Endothelial cell of umbilical vein (primary cell): Measurements from ENCODE around the gene CCNT2. TPM values are rescaled to one million over a fixed set of nuclear protein-coding genes. Genes with fewer than 3 reads are reported as not detected.

Experiments used
- BruUV-seq: library from RNA; stranded (reverse); fragments of 400-500 nt; replicated peaks from 2 replicates; lab custom pipeline; 2021; lab: Mats Ljungman, UMichigan
- CTCF ChIA-PET: fragments of 300-600, 350-600 bp; sonication (Branson Sonifier 250); formaldehyde crosslinking; loops from one replicate; lab custom pipeline; 2021; ENCODE audit warnings: antibody characterized with exemption, inconsistent platforms; lab: Charles Lee
- POLR2A ChIA-PET: fragments of 300-600, 350-600 bp; sonication (Branson Sonifier 250); formaldehyde crosslinking; loops from one replicate; lab custom pipeline; 2021; ENCODE audit warnings: antibody characterized with exemption, inconsistent platforms; lab: Charles Lee
- DNase-seq: peaks from one replicate; pipeline ENCODE4 v3.0.0-alpha.2; 2011; ENCODE audit warnings: low read depth, low spot score
- FAIRE-seq: peaks from 2 replicates; lab custom pipeline; 2011; peaks lifted over from hg19 to GRCh38; lab: Jason Lieb, UNC
- H2AFZ ChIP-seq: 2 replicates; pipeline ENCODE4 v1.6.0; 2012; ENCODE audit warnings: low read depth, low read length, control low read depth, inconsistent platforms
- H3K27ac ChIP-seq: 2 replicates; pipeline ENCODE4 v1.5.1; 2011; ENCODE audit warnings: low read depth, mild to moderate bottlenecking, control low read depth, low read length, moderate library complexity; ENCODE audit not compliant: insufficient read depth
- H3K27me3 ChIP-seq, 2 experiments: 2 replicates each; pipeline versions ENCODE4 v1.6.0 to v1.6.1; 2011; ENCODE audit warnings: low read length in 2 of 2, mixed read lengths in 1 of 2; ENCODE audit not compliant: control insufficient read depth in 2 of 2, insufficient read depth in 2 of 2
- H3K36me3 ChIP-seq, 2 experiments: 2 replicates in 1 of 2; 3 replicates in 1 of 2; pipeline ENCODE4 v1.5.1; 2011; ENCODE audit warnings: low read length in 2 of 2, mild to moderate bottlenecking in 1 of 2, moderate library complexity in 1 of 2; ENCODE audit not compliant: control insufficient read depth in 2 of 2, insufficient read depth in 2 of 2; ENCODE audit errors: extremely low read depth in 1 of 2
- H3K4me1 ChIP-seq: 3 replicates; pipeline ENCODE4 v1.5.1; 2011; ENCODE audit warnings: mild to moderate bottlenecking, low read length; ENCODE audit not compliant: control insufficient read depth, insufficient read depth; ENCODE audit errors: extremely low read depth
- H3K4me2 ChIP-seq: 2 replicates; pipeline ENCODE4 v1.6.1; 2011; ENCODE audit warnings: low read length, control low read depth, mixed read lengths; ENCODE audit not compliant: insufficient read depth
- H3K4me3 ChIP-seq, 3 experiments: fragments of 200-600 bp in 1 of 3; sonication (generic), shearing (Covaris generic) in 1 of 3; replicated peaks in 1 of 3; 2 replicates each; pipeline ENCODE4 v1.5.1; 2011 to 2016; ENCODE audit warnings: control low read depth in 3 of 3, low read length in 3 of 3, mild to moderate bottlenecking in 2 of 3, inconsistent platforms in 1 of 3, low read depth in 1 of 3, moderate library complexity in 1 of 3; ENCODE audit not compliant: insufficient read depth in 1 of 3
- H3K79me2 ChIP-seq: 2 replicates; pipeline ENCODE4 v1.6.0; 2012; ENCODE audit warnings: low read length, inconsistent platforms; ENCODE audit not compliant: control insufficient read depth, insufficient read depth
- H3K9ac ChIP-seq: replicated peaks from 2 replicates; pipeline ENCODE3; 2011; ENCODE audit warnings: low read length, control low read depth; ENCODE audit not compliant: insufficient read depth; ENCODE audit errors: extremely low read depth
- H3K9me1 ChIP-seq: replicated peaks from 3 replicates; pipeline ENCODE4 v1.6.0; 2011; ENCODE audit warnings: mild to moderate bottlenecking, low read length; ENCODE audit not compliant: control insufficient read depth, insufficient read depth; ENCODE audit errors: extremely low read depth
- H3K9me3 ChIP-seq: replicated peaks from 2 replicates; pipeline ENCODE4 v1.5.1; 2012; ENCODE audit warnings: low read length, inconsistent platforms; ENCODE audit not compliant: control insufficient read depth, insufficient read depth
- H4K20me1 ChIP-seq: replicated peaks from 2 replicates; pipeline ENCODE3; 2011; ENCODE audit warnings: mild to moderate bottlenecking, low read length; ENCODE audit not compliant: control insufficient read depth, insufficient read depth; ENCODE audit errors: extremely low read depth
- CTCF ChIP-seq, 2 donors: IDR thresholded peaks; 1 replicate in 1 of 2; 2 replicates in 1 of 2; pipeline ENCODE4 v1.5.1; 2011; ENCODE audit warnings: low read length in 2 of 2, mild to moderate bottlenecking in 2 of 2, moderate library complexity in 2 of 2, control low read depth in 1 of 2, inconsistent platforms in 1 of 2, low read depth in 1 of 2; ENCODE audit not compliant: insufficient read depth in 1 of 2; ENCODE audit errors: extremely low read depth in 1 of 2
- EZH2 ChIP-seq: IDR thresholded peaks from 2 replicates; pipeline ENCODE4 v1.6.1; 2012; ENCODE audit warnings: borderline replicate concordance, low read depth, mild to moderate bottlenecking, moderate library complexity, low read length, inconsistent platforms; ENCODE audit not compliant: severe bottlenecking
- FOS ChIP-seq: IDR thresholded peaks from 2 replicates; pipeline ENCODE4 v1.6.1; 2011; ENCODE audit warnings: mild to moderate bottlenecking, low read length, moderate library complexity, borderline replicate concordance; ENCODE audit not compliant: insufficient read depth
- GATA2 ChIP-seq: IDR thresholded peaks from 2 replicates; pipeline ENCODE4 v1.7.0; 2011; ENCODE audit warnings: low read depth, mild to moderate bottlenecking, moderate library complexity, mixed read lengths, low read length; ENCODE audit not compliant: insufficient read length, insufficient read depth
- JUN ChIP-seq: IDR thresholded peaks from 2 replicates; pipeline ENCODE4 v1.6.1; 2011; ENCODE audit warnings: borderline replicate concordance, low read depth; ENCODE audit not compliant: insufficient read length, insufficient read depth
- MAX ChIP-seq: IDR thresholded peaks from 2 replicates; pipeline ENCODE4 v1.6.1; 2011; ENCODE audit not compliant: insufficient read depth, insufficient read length
- MYC ChIP-seq: IDR thresholded peaks from one replicate; pipeline ENCODE4 v1.6.1; 2011; ENCODE audit warnings: mild to moderate bottlenecking, low read depth, low read length
- POLR2A ChIP-seq: IDR thresholded peaks from 2 replicates; pipeline ENCODE4 v1.6.1; 2012; ENCODE audit warnings: low read depth, mild to moderate bottlenecking, control low read depth, low read length
- POLR2AphosphoS5 ChIP-seq: IDR thresholded peaks from 2 replicates; pipeline ENCODE4 v1.6.1; 2012; ENCODE audit warnings: low read depth, mild to moderate bottlenecking, control low read depth, low read length, moderate library complexity; ENCODE audit not compliant: insufficient read depth
- dilution Hi-C: fragments of 300-500 bp; cut with MboI; formaldehyde crosslinking; loops from one replicate; pipeline ENCODE4 v1.15.0; 2019; ENCODE audit warnings: low sequenced_read_pairs; ENCODE audit not compliant: extremely low pct_ligation_motif_present
- intact Hi-C: fragments of 100-400 bp; cut with micrococcal nuclease; formaldehyde crosslinking; loops from one replicate; pipeline ENCODE4 v1.10.0; 2022
- polyA plus RNA-seq, 4 experiments: library from polyadenylated mRNA; depleted of rRNA in 3 of 4; stranded (reverse) in 3 of 4; unstranded in 1 of 4; fragments of >200 nt; gene quantifications; 2 replicates each; pipeline versions ENCODE4 v1.2.1 to v1.2.3, GENCODE V29; 2011 to 2012; ENCODE audit warnings: missing spikeins in 1 of 4
- total RNA-seq: library from RNA; stranded (reverse); gene quantifications from 2 replicates; pipeline ENCODE4 v1.2.3, GENCODE V29; 2021

Gene CCNT2
- total and polyA plus RNA-seq, 2 donors (not counting 3 experiments of a cell fraction or from before 2014, with no cell fraction given), result 10.3 to 35.5 TPM

GRCh38 chr2:134917360-134917865 lies 1.2 kb upstream of the CCNT2 start:
- H3K9me1 ChIP-seq, result no peaks in the 10 kb centered on the region
- H3K27ac ChIP-seq, result peak overlapping the region; percentile 82
- no peak for TF ChIP-seq MAX
- TF ChIP-seq CTCF (IDR thresholded peaks at IDR 0.05; ENCODE audit: extremely low read depth in 1 of 2, insufficient read depth in 1 of 2, low read depth in 1 of 2, low read length in 2 of 2), result no peak
- no peak for TF ChIP-seq EZH2
- no peak for TF ChIP-seq FOS
- no peak for TF ChIP-seq POLR2A
- TF ChIP-seq POLR2AphosphoS5, result no peak
- no peak for TF ChIP-seq MYC
- TF ChIP-seq JUN, result no peak
- TF ChIP-seq GATA2, result no peak
- no peak for FAIRE-seq
- peaks cover 16% of the 10 kb centered on the region for H4K20me1 ChIP-seq
- peak overlapping the region; percentile 94 for H3K9ac ChIP-seq
- no peaks in the 10 kb centered on the region for H3K27me3 ChIP-seq
- dilution Hi-C loops (no loop called here), intact Hi-C loops (loop anchor here (5.0 kb wide), 1 partner anchor 800 kb away; no protein-coding TSS in a partner anchor)
- BruUV-seq, result no TSS peak
- ChIA-PET CTCF (interaction anchor here (1.0 to 2.9 kb wide), 5 partner anchors 9 to 466 kb away, joined by 3 to 17 read pairs (median 4); no protein-coding TSS in a partner anchor), POLR2A (interaction anchor here (0.7 kb wide), 1 partner anchor 580 kb away, joined by 3 read pairs; no protein-coding TSS in a partner anchor)
- peaks cover 17% of the 10 kb centered on the region for H3K4me1 ChIP-seq
- H3K4me3 ChIP-seq, result peak overlapping the region; percentile 86 to 98 (median 93)
- H3K79me2 ChIP-seq, result peaks cover 37% of the 10 kb centered on the region
- no peak for DNase-seq
- H2AFZ ChIP-seq, result peak overlapping the region; percentile 83
- H3K9me3 ChIP-seq, result no peaks in the 10 kb centered on the region
- H3K4me2 ChIP-seq, result peak overlapping the region; percentile 99
- H3K36me3 ChIP-seq, result no peaks in the 10 kb centered on the region
